H1 (cell line): ENCODE results near the gene TMEM63A. TPM values are rescaled to one million over a fixed set of nuclear protein-coding genes. Genes with fewer than 3 reads are reported as not detected.

ENCODE experiments used
- CHD2 ChIP-seq: IDR thresholded peaks from 2 replicates; pipeline ENCODE4 v1.6.1; 2012; ENCODE audit warnings: low read length, improper control_type of control experiment
- CHD7 ChIP-seq: fragments of 300-600 bp; sonication (generic); IDR thresholded peaks from 2 replicates; pipeline ENCODE4 v1.7.1; 2012; ENCODE audit warnings: low read length, moderate library complexity, mild to moderate bottlenecking, inconsistent platforms; ENCODE audit not compliant: insufficient replicate concordance
- E2F6 ChIP-seq: IDR thresholded peaks from 2 replicates; pipeline ENCODE4 v1.6.1; 2012; ENCODE audit warnings: inconsistent platforms
- FOSL1 ChIP-seq: IDR thresholded peaks from 2 replicates; pipeline ENCODE4 v1.6.1; 2011; ENCODE audit warnings: mild to moderate bottlenecking, low read depth, low read length, moderate library complexity; ENCODE audit not compliant: insufficient read depth
- polyA plus RNA-seq, 7 experiments: library from polyadenylated mRNA; depleted of rRNA in 3 of 7; stranded (reverse) in 5 of 7; unstranded in 2 of 7; fragments of >200 nt in 5 of 7; fragments of 200-250 nt in 2 of 7; gene quantifications; 1 replicate in 5 of 7; 2 replicates in 1 of 7; 4 replicates in 1 of 7; pipeline versions ENCODE4 v1.2.1 to v1.2.3, GENCODE V29; 2011 to 2013; ENCODE audit warnings: missing spikeins in 2 of 7, mixed read lengths in 2 of 7
- total RNA-seq: library from RNA; stranded (reverse); fragmentation: NEBNext Ultra II Directional; extraction: Animal tissue kit (Norgen Biotek cat#: 25700); gene quantifications from 2 replicates; pipeline ENCODE4 v1.2.1, GENCODE V29; 2021

Gene TMEM63A
- total and polyA plus RNA-seq, 2 of the 8 experiments (the other 6 are each of a cell fraction or from before 2014, with no cell fraction given) = 26.1 to 55.4 TPM

- TF ChIP-seq CHD7 (no peak), CHD2 (no peak), FOSL1 (no peak), E2F6 (no peak)
Observed at GRCh38 chr1:225889743-225890142, 7.6 kb upstream of the TMEM63A start (continued).
